ENCODE results near the gene C19orf25. TPM values are rescaled to one million over a fixed set of nuclear protein-coding genes. Genes with fewer than 3 reads are reported as not detected.

The C19orf25 gene
- total and polyA plus RNA-seq, 2 of the 13 experiments (the other 11 are each of a cell fraction or from before 2014, with no cell fraction given) = 14.2 to 32.4 TPM

GRCh38 chr19:1446713-1447481 lies 32.1 kb downstream of the C19orf25 start (continued):
- TF ChIP-seq ZNF160 (CRISPR knock-in tag; IDR thresholded peaks at IDR 0.05) = no peak
- TF ChIP-seq SMC3 (IDR thresholded peaks at IDR 0.05; ENCODE audit: low read length) = no peak
- no peak for TF ChIP-seq ATF5 (CRISPR knock-in tag; IDR thresholded peaks at IDR 0.05; ENCODE audit: low read depth)
- TF ChIP-seq CHD4 (IDR thresholded peaks at IDR 0.05; ENCODE audit: borderline replicate concordance, low read length) = no peak
- no peak for TF ChIP-seq POGZ (CRISPR knock-in tag; IDR thresholded peaks at IDR 0.05)
- peak; percentile 50; the same call in 1 of the 2 replicates for TF ChIP-seq ELF3 (CRISPR knock-in tag; IDR thresholded peaks at IDR 0.05)
- TF ChIP-seq, protein P1, sequence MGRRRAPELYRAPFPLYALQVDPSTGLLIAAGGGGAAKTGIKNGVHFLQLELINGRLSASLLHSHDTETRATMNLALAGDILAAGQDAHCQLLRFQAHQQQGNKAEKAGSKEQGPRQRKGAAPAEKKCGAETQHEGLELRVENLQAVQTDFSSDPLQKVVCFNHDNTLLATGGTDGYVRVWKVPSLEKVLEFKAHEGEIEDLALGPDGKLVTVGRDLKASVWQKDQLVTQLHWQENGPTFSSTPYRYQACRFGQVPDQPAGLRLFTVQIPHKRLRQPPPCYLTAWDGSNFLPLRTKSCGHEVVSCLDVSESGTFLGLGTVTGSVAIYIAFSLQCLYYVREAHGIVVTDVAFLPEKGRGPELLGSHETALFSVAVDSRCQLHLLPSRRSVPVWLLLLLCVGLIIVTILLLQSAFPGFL (CRISPR knock-in tag; IDR thresholded peaks at IDR 0.05) = no peak
- TF ChIP-seq GATAD1 (CRISPR knock-in tag; IDR thresholded peaks at IDR 0.05) = 0 out of 2 replicates have a peak, but pooled peaks have one; percentile 31
- TF ChIP-seq, protein P2, sequence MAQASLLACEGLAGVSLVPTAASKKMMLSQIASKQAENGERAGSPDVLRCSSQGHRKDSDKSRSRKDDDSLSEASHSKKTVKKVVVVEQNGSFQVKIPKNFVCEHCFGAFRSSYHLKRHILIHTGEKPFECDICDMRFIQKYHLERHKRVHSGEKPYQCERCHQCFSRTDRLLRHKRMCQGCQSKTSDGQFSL (CRISPR knock-in tag; IDR thresholded peaks at IDR 0.05) = no peak
- TF ChIP-seq TEAD2 (CRISPR knock-in tag; IDR thresholded peaks at IDR 0.05) = no peak
- TF ChIP-seq ZNF878 (CRISPR knock-in tag; IDR thresholded peaks at IDR 0.05) = no peak
- no peak for TF ChIP-seq EEA1 (CRISPR knock-in tag; IDR thresholded peaks at IDR 0.05; ENCODE audit: borderline replicate concordance)
- TF ChIP-seq NR1H2 (CRISPR knock-in tag; IDR thresholded peaks at IDR 0.05; ENCODE audit: borderline replicate concordance, low read depth) = peak; percentile 70
- TF ChIP-seq NR2F2 (IDR thresholded peaks at IDR 0.05; ENCODE audit: borderline replicate concordance, low read depth) = no peak
- no peak for TF ChIP-seq ELF4 (CRISPR knock-in tag; IDR thresholded peaks at IDR 0.05; ENCODE audit: borderline replicate concordance)
- TF ChIP-seq, protein P3, sequence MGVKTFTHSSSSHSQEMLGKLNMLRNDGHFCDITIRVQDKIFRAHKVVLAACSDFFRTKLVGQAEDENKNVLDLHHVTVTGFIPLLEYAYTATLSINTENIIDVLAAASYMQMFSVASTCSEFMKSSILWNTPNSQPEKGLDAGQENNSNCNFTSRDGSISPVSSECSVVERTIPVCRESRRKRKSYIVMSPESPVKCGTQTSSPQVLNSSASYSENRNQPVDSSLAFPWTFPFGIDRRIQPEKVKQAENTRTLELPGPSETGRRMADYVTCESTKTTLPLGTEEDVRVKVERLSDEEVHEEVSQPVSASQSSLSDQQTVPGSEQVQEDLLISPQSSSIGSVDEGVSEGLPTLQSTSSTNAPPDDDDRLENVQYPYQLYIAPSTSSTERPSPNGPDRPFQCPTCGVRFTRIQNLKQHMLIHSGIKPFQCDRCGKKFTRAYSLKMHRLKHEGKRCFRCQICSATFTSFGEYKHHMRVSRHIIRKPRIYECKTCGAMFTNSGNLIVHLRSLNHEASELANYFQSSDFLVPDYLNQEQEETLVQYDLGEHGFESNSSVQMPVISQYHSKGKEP (CRISPR knock-in tag; IDR thresholded peaks at IDR 0.05) = 0 out of 2 replicates have a peak, but pooled peaks have one; percentile 88
- TF ChIP-seq, protein P4, sequence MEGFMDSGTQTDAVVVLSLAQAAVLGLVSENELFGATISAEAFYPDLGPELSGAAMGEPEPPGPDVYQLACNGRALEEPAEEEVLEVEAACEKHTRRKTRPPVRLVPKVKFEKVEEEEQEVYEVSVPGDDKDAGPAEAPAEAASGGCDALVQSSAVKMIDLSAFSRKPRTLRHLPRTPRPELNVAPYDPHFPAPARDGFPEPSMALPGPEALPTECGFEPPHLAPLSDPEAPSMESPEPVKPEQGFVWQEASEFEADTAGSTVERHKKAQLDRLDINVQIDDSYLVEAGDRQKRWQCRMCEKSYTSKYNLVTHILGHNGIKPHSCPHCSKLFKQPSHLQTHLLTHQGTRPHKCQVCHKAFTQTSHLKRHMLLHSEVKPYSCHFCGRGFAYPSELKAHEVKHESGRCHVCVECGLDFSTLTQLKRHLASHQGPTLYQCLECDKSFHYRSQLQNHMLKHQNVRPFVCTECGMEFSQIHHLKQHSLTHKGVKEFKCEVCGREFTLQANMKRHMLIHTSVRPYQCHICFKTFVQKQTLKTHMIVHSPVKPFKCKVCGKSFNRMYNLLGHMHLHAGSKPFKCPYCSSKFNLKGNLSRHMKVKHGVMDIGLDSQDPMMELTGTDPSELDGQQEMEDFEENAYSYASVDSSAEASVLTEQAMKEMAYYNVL (CRISPR knock-in tag; IDR thresholded peaks at IDR 0.05; ENCODE audit: borderline replicate concordance) = no peak
- TF ChIP-seq, protein P5, sequence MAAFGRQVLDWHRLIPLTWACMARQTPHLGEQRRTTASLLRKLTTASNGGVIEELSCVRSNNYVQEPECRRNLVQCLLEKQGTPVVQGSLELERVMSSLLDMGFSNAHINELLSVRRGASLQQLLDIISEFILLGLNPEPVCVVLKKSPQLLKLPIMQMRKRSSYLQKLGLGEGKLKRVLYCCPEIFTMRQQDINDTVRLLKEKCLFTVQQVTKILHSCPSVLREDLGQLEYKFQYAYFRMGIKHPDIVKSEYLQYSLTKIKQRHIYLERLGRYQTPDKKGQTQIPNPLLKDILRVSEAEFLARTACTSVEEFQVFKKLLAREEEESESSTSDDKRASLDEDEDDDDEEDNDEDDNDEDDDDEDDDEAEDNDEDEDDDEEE (CRISPR knock-in tag; IDR thresholded peaks at IDR 0.05) = no peak; the same call in 1 of the 2 replicates
- TF ChIP-seq NCOA1 (CRISPR knock-in tag; IDR thresholded peaks at IDR 0.05) = no peak
- TF ChIP-seq ZNF83 (CRISPR knock-in tag; IDR thresholded peaks at IDR 0.05; ENCODE audit: borderline replicate concordance) = peak; percentile 61; the same call in 1 of the 2 replicates
- TF ChIP-seq, protein P6, sequence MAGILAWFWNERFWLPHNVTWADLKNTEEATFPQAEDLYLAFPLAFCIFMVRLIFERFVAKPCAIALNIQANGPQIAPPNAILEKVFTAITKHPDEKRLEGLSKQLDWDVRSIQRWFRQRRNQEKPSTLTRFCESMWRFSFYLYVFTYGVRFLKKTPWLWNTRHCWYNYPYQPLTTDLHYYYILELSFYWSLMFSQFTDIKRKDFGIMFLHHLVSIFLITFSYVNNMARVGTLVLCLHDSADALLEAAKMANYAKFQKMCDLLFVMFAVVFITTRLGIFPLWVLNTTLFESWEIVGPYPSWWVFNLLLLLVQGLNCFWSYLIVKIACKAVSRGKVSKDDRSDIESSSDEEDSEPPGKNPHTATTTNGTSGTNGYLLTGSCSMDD (CRISPR knock-in tag; IDR thresholded peaks at IDR 0.05) = no peak
